Neural cell (in vitro differentiated cells): Measurements from ENCODE around the gene TSPAN17. TPM values are rescaled to one million over a fixed set of nuclear protein-coding genes. Genes with fewer than 3 reads are reported as not detected.
A peak's percentile ranks its signal among the peaks of the same experiment; 100 is the strongest.

Experiments used
- H2AFZ ChIP-seq: fragments of 200-600, 300-800 bp; sonication (generic), shearing (Covaris generic); 2 replicates; pipeline ENCODE4 v1.6.0; 2014; ENCODE audit warnings: low read depth, mild to moderate bottlenecking, antibody characterized with exemption, low read length, moderate library complexity
- H3F3A ChIP-seq: fragments of 200-600 bp; shearing (Covaris generic); 2 replicates; pipeline ENCODE4 v1.6.1; 2016; ENCODE audit warnings: mild to moderate bottlenecking, moderate library complexity, mixed read lengths, antibody characterized with exemption, low read length; ENCODE audit not compliant: insufficient read depth, poor library complexity, severe bottlenecking
- H3K27ac ChIP-seq: fragments of 200-600, 300-800 bp; sonication (generic), shearing (Covaris generic); 2 replicates; pipeline ENCODE4 v1.5.1; 2014; ENCODE audit warnings: mild to moderate bottlenecking, low read length, moderate library complexity
- H3K27me3 ChIP-seq: fragments of 300-800, 200-600 bp; sonication (generic), shearing (Covaris generic); 2 replicates; pipeline ENCODE4 v1.6.0; 2014; ENCODE audit warnings: mild to moderate bottlenecking, low read depth, low read length, moderate library complexity; ENCODE audit not compliant: insufficient read depth
- H3K36me3 ChIP-seq: fragments of 300-800, 200-600 bp; sonication (generic), shearing (Covaris generic); 2 replicates; pipeline ENCODE4 v1.5.1; 2014; ENCODE audit warnings: mild to moderate bottlenecking, antibody characterized with exemption, low read length, moderate library complexity; ENCODE audit not compliant: insufficient read depth
- H3K4me2 ChIP-seq: fragments of 300-800, 200-600 bp; sonication (generic), shearing (Covaris generic); 2 replicates; pipeline ENCODE4 v1.6.0; 2014; ENCODE audit warnings: mild to moderate bottlenecking, low read length
- H3K4me3 ChIP-seq: fragments of 300-800, 200-600 bp; sonication (generic), shearing (Covaris generic); 2 replicates; pipeline ENCODE4 v1.5.1; 2014; ENCODE audit warnings: mild to moderate bottlenecking, low read length, moderate library complexity
- H3K79me2 ChIP-seq: fragments of 200-600 bp; shearing (Covaris generic); replicated peaks from 2 replicates; pipeline ENCODE4 v1.6.0; 2014; ENCODE audit warnings: mild to moderate bottlenecking, low read length, moderate library complexity; ENCODE audit not compliant: insufficient read depth
- H3K9ac ChIP-seq: fragments of 300-800, 200-600 bp; sonication (generic), shearing (Covaris generic); 2 replicates; pipeline ENCODE4 v1.6.1; 2016; ENCODE audit warnings: mild to moderate bottlenecking, low read length, mixed read lengths
- H3K9me2 ChIP-seq: fragments of 200-600 bp; shearing (Covaris generic); 2 replicates; pipeline ENCODE4 v1.6.1; 2016; ENCODE audit warnings: mild to moderate bottlenecking, low read length, mixed read lengths; ENCODE audit not compliant: insufficient read depth
- H3K9me3 ChIP-seq: fragments of 200-600, 300-800 bp; sonication (generic), shearing (Covaris generic); 2 replicates; pipeline ENCODE4 v1.6.1; 2016; ENCODE audit warnings: mild to moderate bottlenecking, mixed run types, low read length, moderate library complexity, mixed read lengths
- H4K20me1 ChIP-seq: fragments of 200-600 bp; shearing (Covaris generic); 2 replicates; pipeline ENCODE4 v1.6.1; 2016; ENCODE audit warnings: mild to moderate bottlenecking, mixed run types; ENCODE audit not compliant: insufficient read depth
- CTCF ChIP-seq: fragments of 450-650 bp; IDR thresholded peaks from 2 replicates; pipeline ENCODE4 v1.5.1; 2014; ENCODE audit warnings: antibody characterized with exemption, mild to moderate bottlenecking, moderate library complexity; ENCODE audit not compliant: poor library complexity, severe bottlenecking
- EP300 ChIP-seq: fragments of 450-650 bp; conservative IDR thresholded peaks from 2 replicates; pipeline ENCODE4 v1.6.1; 2014; ENCODE audit warnings: antibody characterized with exemption, mild to moderate bottlenecking, moderate library complexity; ENCODE audit not compliant: poor library complexity, severe bottlenecking
- EZH2 ChIP-seq: fragments of 200-600, 300-800 bp; shearing (Covaris generic), sonication (generic); IDR thresholded peaks from 2 replicates; pipeline ENCODE4 v1.6.1; 2014; ENCODE audit warnings: antibody characterized with exemption, low read length, borderline replicate concordance, mild to moderate bottlenecking; ENCODE audit not compliant: insufficient read depth, poor library complexity, severe bottlenecking
- MXI1 ChIP-seq: fragments of 450-650 bp; conservative IDR thresholded peaks from 2 replicates; pipeline ENCODE4 v1.6.1; 2014; ENCODE audit warnings: antibody characterized with exemption, mild to moderate bottlenecking; ENCODE audit not compliant: poor library complexity, severe bottlenecking
- POLR2AphosphoS5 ChIP-seq: IDR thresholded peaks from 2 replicates; pipeline ENCODE4 v1.6.1; 2012
- RAD21 ChIP-seq: fragments of 450-650 bp; conservative IDR thresholded peaks from 2 replicates; pipeline ENCODE4 v1.6.1; 2014; ENCODE audit warnings: antibody characterized with exemption, mild to moderate bottlenecking, moderate library complexity
- REST ChIP-seq: IDR thresholded peaks from 2 replicates; pipeline ENCODE4 v1.6.1; 2012; ENCODE audit warnings: borderline replicate concordance
- SMC3 ChIP-seq: fragments of 450-650 bp; conservative IDR thresholded peaks from 2 replicates; pipeline ENCODE4 v1.6.1; 2014; ENCODE audit warnings: antibody characterized with exemption, mild to moderate bottlenecking, moderate library complexity; ENCODE audit not compliant: poor library complexity
- TAF1 ChIP-seq: IDR thresholded peaks from 2 replicates; pipeline ENCODE4 v1.6.1; 2012; ENCODE audit warnings: low read depth
- polyA plus RNA-seq: library from polyadenylated mRNA; depleted of rRNA; stranded (reverse); fragments of >200 nt; gene quantifications from 2 replicates; pipeline ENCODE4 v1.2.3, GENCODE V29; 2014

Gene TSPAN17
- polyA plus RNA-seq, 1 donor from 2014 or later: 66.4 TPM

GRCh38 chr5:176614805-176615478 lies 32.3 kb upstream of the TSPAN17 start:
- Histone ChIP-seq H3K36me3 (no peaks in the 10 kb centered on the region), H3K27ac (no peak overlapping the region), H3K9me2 (no peaks in the 10 kb centered on the region), H3K9me3 (no peaks in the 10 kb centered on the region), H3K27me3 (peaks cover 35% of the 10 kb centered on the region), H3K79me2 (no peaks in the 10 kb centered on the region), H3K4me2 (no peak overlapping the region), H4K20me1 (no peaks in the 10 kb centered on the region), H2AFZ (no peak overlapping the region), H3K9ac (no peak overlapping the region), H3F3A (no peaks in the 10 kb centered on the region), H3K4me3 (no peak overlapping the region)
- TF ChIP-seq TAF1 (no peak), EP300 (no peak), RAD21 (no peak), EZH2 (no peak), POLR2AphosphoS5 (no peak), MXI1 (no peak), REST (no peak), SMC3 (no peak), CTCF (no peak)

- Histone ChIP-seq H3F3A (no peaks in the 10 kb centered on the region), H3K4me3 (peak overlapping the region; percentile 44), H3K36me3 (no peaks in the 10 kb centered on the region), H2AFZ (peak overlapping the region; percentile 53), H4K20me1 (no peaks in the 10 kb centered on the region), H3K9me2 (no peaks in the 10 kb centered on the region), H3K9ac (peak overlapping the region; percentile 52), H3K27ac (peak overlapping the region; percentile 46), H3K27me3 (peaks cover 44% of the 10 kb centered on the region), H3K79me2 (no peaks in the 10 kb centered on the region), H3K4me2 (peak overlapping the region; percentile 59), H3K9me3 (no peaks in the 10 kb centered on the region)
- TF ChIP-seq REST: no peak
- no peak for TF ChIP-seq POLR2AphosphoS5
These were observed 30.8 kb upstream of the TSPAN17 start for GRCh38 chr5:176616511-176616910.
